ENCODE data around the gene GPC6. TPM values are rescaled to one million over a fixed set of nuclear protein-coding genes. Genes with fewer than 3 reads are reported as not detected.

GPC6 gene
- total RNA-seq, 5 donors from 2014 or later (not counting 1 experiment from before 2014, with no cell fraction given) = 0.03 to 0.18 (median 0.06) TPM; not detected in 2

DNA sequence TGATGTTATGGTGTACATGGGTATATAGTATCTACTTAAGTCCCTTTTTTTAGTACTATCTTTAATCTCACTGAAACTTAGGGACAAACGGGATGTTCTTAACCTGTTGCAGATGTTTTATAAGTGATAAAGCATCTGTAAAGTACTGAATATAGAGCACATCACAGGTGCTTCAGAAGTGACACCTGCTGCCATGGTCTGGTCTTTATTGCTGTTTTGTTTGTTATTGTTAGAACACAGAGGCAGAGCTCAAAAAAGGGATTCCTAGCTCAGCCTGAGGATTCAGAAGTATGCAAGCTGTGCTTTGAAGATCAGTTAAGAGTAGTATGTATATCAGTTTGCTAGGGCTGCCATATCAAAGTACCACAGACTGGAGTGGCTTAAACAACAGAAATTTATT is 1033.4 kb downstream of the GPC6 start:
- no peak for ATAC-seq (replicated peaks in 1 of 4)
- Histone ChIP-seq H3K27ac (ENCODE audit: low read length) (no peak overlapping the region), H3K4me1 (ENCODE audit: control insufficient read depth in 1 of 2, extremely low read depth in 1 of 2, insufficient read depth in 2 of 2, low read length in 2 of 2) (peaks cover 0 to 3% of the 10 kb centered on the region in 2 experiments), H3K27me3 (replicated peaks in 1 of 2; ENCODE audit: control insufficient read depth in 2 of 2, extremely low read depth in 1 of 2, insufficient read depth in 2 of 2, low read length in 1 of 2) (no peaks in the 10 kb centered on the region), H3K4me3 (ENCODE audit: control insufficient read depth in 1 of 2, extremely low read depth in 1 of 2, low read length in 1 of 2) (no peak overlapping the region), H3K36me3 (ENCODE audit: control insufficient read depth in 2 of 2, extremely low read depth in 1 of 2, insufficient read depth in 1 of 2, low read length in 1 of 2) (no peaks in the 10 kb centered on the region), H3K9me3 (no peaks in the 10 kb centered on the region)
- no peak overlapping the region for H3K4me3 Mint-ChIP-seq
- H3K27me3 Mint-ChIP-seq = no peaks in the 10 kb centered on the region
- no peaks in the 10 kb centered on the region for H3K9me3 Mint-ChIP-seq
- POLR2A ChIA-PET = no interaction called here
- H3K36me3 Mint-ChIP-seq = no peaks in the 10 kb centered on the region
- CTCF ChIA-PET = no interaction called here
- peaks cover 10 to 34% (median 11%) of the 10 kb centered on the region in 3 donors for H3K4me1 Mint-ChIP-seq
- no CpG with 5 or more reads among the region's 1 CpG for WGBS (ENCODE audit: insufficient coverage)
- no peak for DNase-seq
- H3K27ac Mint-ChIP-seq = no peak overlapping the region

DNA sequence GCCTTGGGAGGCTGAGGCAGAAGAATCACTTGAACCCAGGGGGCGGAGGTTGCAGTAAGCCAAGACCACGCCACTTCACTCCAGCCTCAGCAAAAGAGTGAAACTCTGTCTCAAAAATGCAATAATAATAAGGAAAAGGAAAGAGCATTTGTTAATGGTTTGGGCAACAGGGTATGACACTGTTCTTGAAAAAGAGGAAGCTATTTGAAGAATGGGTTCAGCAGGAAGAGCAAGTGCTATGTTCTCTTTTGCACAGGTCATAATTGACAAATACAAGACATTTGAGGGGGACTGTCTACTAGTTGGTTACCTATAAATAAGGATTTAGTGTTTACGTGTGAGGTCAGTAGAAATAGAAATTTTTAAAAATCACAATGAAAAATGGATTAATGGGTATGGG is 1034.6 kb downstream of the GPC6 start:
- Histone ChIP-seq H3K27ac (ENCODE audit: low read length) (no peak overlapping the region), H3K9me3 (no peaks in the 10 kb centered on the region), H3K4me3 (ENCODE audit: control insufficient read depth in 1 of 2, extremely low read depth in 1 of 2, low read length in 1 of 2) (no peak overlapping the region), H3K4me1 (ENCODE audit: control insufficient read depth in 1 of 2, extremely low read depth in 1 of 2, insufficient read depth in 2 of 2, low read length in 2 of 2) (peaks cover 0 to 3% of the 10 kb centered on the region in 2 experiments), H3K36me3 (ENCODE audit: control insufficient read depth in 2 of 2, extremely low read depth in 1 of 2, insufficient read depth in 1 of 2, low read length in 1 of 2) (no peaks in the 10 kb centered on the region), H3K27me3 (replicated peaks in 1 of 2; ENCODE audit: control insufficient read depth in 2 of 2, extremely low read depth in 1 of 2, insufficient read depth in 2 of 2, low read length in 1 of 2) (no peaks in the 10 kb centered on the region)
- DNase-seq (no peak), ATAC-seq (replicated peaks in 1 of 4) (no peak)
- Mint-ChIP-seq H3K9me3 (no peaks in the 10 kb centered on the region), H3K4me3 (no peak overlapping the region), H3K27me3 (no peaks in the 10 kb centered on the region), H3K36me3 (no peaks in the 10 kb centered on the region), H3K4me1 (peaks cover 10 to 30% (median 11%) of the 10 kb centered on the region in 3 donors), H3K27ac (no peak overlapping the region)
- CTCF ChIA-PET = no interaction called here
- POLR2A ChIA-PET = no interaction called here
- WGBS (ENCODE audit: insufficient coverage) = 100% methylated on average over 1 of the region's 3 CpGs

- no CpG with 5 or more reads among the region's 3 CpGs for WGBS (ENCODE audit: insufficient coverage)
- Histone ChIP-seq H3K27me3 (replicated peaks in 1 of 2; ENCODE audit: control insufficient read depth in 2 of 2, extremely low read depth in 1 of 2, insufficient read depth in 2 of 2, low read length in 1 of 2) (no peaks in the 10 kb centered on the region), H3K27ac (ENCODE audit: low read length) (no peak overlapping the region), H3K9me3 (no peaks in the 10 kb centered on the region), H3K4me3 (ENCODE audit: control insufficient read depth in 1 of 2, extremely low read depth in 1 of 2, low read length in 1 of 2) (no peak overlapping the region), H3K4me1 (ENCODE audit: control insufficient read depth in 1 of 2, extremely low read depth in 1 of 2, insufficient read depth in 2 of 2, low read length in 2 of 2) (no peaks in the 10 kb centered on the region), H3K36me3 (ENCODE audit: control insufficient read depth in 2 of 2, extremely low read depth in 1 of 2, insufficient read depth in 1 of 2, low read length in 1 of 2) (no peaks in the 10 kb centered on the region)
- POLR2A ChIA-PET = interaction anchor here in 1 of 2 donors (0.6 to 0.7 kb wide), 2 partner anchors 23 to 34 kb away, joined by 4 read pairs; no protein-coding TSS in a partner anchor
- no peaks in the 10 kb centered on the region for H3K27me3 Mint-ChIP-seq
- H3K4me3 Mint-ChIP-seq = no peak overlapping the region
- H3K36me3 Mint-ChIP-seq = no peaks in the 10 kb centered on the region
- ATAC-seq (replicated peaks in 1 of 4) = no peak
- CTCF ChIA-PET = no interaction called here
- peaks cover 0 to 15% (median 0%) of the 10 kb centered on the region in 3 donors for H3K4me1 Mint-ChIP-seq
- no peak overlapping the region for H3K27ac Mint-ChIP-seq
- no peak for DNase-seq
- peaks cover 0 to 4% (median 0%) of the 10 kb centered on the region in 3 donors for H3K9me3 Mint-ChIP-seq
These were observed 1036.4 kb downstream of the GPC6 start for GRCh38 chr13:94263038-94263437.

DNA sequence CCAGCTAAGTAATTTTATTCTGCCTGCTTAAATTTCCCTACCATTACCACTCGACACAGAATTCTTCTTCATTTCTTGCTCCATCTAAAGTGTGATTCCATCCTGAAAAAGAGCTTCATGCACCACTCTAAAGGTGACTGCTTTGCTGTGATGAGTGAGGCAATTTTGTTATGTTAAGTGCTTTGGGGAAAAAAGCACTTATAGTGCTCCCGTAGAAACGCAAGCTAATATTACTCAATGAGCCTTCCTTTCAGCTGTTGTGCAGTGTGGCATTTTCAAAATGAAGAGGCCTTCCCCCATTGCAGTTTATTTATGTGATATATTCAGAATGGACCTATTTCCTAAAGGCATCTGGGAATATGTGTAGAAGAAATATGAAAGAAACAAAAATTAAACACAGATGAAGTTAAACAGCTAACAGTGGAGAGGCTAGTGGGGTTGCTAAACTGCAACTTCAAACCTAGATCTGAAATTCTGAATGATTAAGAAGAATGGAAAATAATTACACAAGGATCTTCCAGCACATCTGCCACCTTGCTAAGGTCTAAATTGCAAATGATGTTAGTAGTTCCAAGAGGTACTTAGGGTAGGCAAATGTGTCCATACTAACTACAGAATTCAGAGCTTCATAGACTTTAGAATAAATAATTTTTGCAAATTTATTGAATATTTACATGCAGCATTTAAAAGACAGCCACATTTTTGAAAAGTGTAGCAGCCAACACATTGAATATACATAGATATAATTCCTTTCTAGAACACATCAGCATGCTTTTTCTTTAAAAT is 1041.2 kb downstream of the GPC6 start:
- no peak for ATAC-seq (replicated peaks in 1 of 4)
- no peak overlapping the region for H3K27ac Mint-ChIP-seq
- no peak overlapping the region for H3K27ac ChIP-seq (ENCODE audit: low read length)

DNA sequence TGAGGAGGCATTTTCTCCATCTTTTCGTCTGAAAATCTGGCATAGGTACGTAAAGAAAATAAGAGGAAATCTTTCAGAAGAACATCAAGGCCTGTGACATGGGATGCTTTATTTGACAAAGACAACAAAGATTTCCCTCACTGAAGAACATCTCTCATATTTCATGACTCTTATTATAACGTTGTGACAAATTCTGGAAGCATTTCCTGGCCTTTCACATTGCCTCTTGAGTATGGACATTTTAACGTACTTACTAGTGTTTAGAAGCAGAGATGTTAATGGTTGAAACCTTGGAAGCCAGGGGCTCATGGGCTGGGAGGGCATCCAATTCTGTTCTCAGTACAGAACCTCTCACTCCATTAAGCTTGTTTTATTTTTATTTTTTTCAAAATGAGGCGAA is 1042.1 kb downstream of the GPC6 start:
- Histone ChIP-seq H3K9me3 (no peaks in the 10 kb centered on the region), H3K4me3 (ENCODE audit: control insufficient read depth in 1 of 2, extremely low read depth in 1 of 2, low read length in 1 of 2) (no peak overlapping the region), H3K4me1 (ENCODE audit: control insufficient read depth in 1 of 2, extremely low read depth in 1 of 2, insufficient read depth in 2 of 2, low read length in 2 of 2) (peaks cover 0 to 3% of the 10 kb centered on the region in 2 experiments), H3K27ac (ENCODE audit: low read length) (no peak overlapping the region), H3K27me3 (replicated peaks in 1 of 2; ENCODE audit: control insufficient read depth in 2 of 2, extremely low read depth in 1 of 2, insufficient read depth in 2 of 2, low read length in 1 of 2) (no peaks in the 10 kb centered on the region), H3K36me3 (ENCODE audit: control insufficient read depth in 2 of 2, extremely low read depth in 1 of 2, insufficient read depth in 1 of 2, low read length in 1 of 2) (no peaks in the 10 kb centered on the region)
- CTCF ChIA-PET = no interaction called here
- H3K27me3 Mint-ChIP-seq = no peaks in the 10 kb centered on the region
- POLR2A ChIA-PET = interaction anchor here in 1 of 2 donors (0.6 kb wide), 1 partner anchor 1112 kb away, joined by 15 read pairs; no protein-coding TSS in a partner anchor
- WGBS (ENCODE audit: insufficient coverage) = no CpG with 5 or more reads among the region's 5 CpGs
- no peak overlapping the region for H3K27ac Mint-ChIP-seq
- no peaks in the 10 kb centered on the region for H3K36me3 Mint-ChIP-seq
- DNase-seq = no peak
- no peak overlapping the region for H3K4me3 Mint-ChIP-seq
- ATAC-seq (replicated peaks in 1 of 4) = no peak
- peaks cover 0 to 4% (median 0%) of the 10 kb centered on the region in 3 donors for H3K9me3 Mint-ChIP-seq
- peaks cover 0 to 5% (median 0%) of the 10 kb centered on the region in 3 donors for H3K4me1 Mint-ChIP-seq

More for the DNA sequence above, 1041.2 kb downstream of the GPC6 start:
- Histone ChIP-seq H3K36me3 (ENCODE audit: control insufficient read depth in 2 of 2, extremely low read depth in 1 of 2, insufficient read depth in 1 of 2, low read length in 1 of 2) (no peaks in the 10 kb centered on the region), H3K9me3 (no peaks in the 10 kb centered on the region), H3K27me3 (replicated peaks in 1 of 2; ENCODE audit: control insufficient read depth in 2 of 2, extremely low read depth in 1 of 2, insufficient read depth in 2 of 2, low read length in 1 of 2) (no peaks in the 10 kb centered on the region), H3K4me1 (ENCODE audit: control insufficient read depth in 1 of 2, extremely low read depth in 1 of 2, insufficient read depth in 2 of 2, low read length in 2 of 2) (peaks cover 0 to 3% of the 10 kb centered on the region in 2 experiments), H3K4me3 (ENCODE audit: control insufficient read depth in 1 of 2, extremely low read depth in 1 of 2, low read length in 1 of 2) (no peak overlapping the region)
- no peak for DNase-seq
- Mint-ChIP-seq H3K36me3 (no peaks in the 10 kb centered on the region), H3K4me1 (peaks cover 0 to 5% (median 0%) of the 10 kb centered on the region in 3 donors), H3K4me3 (no peak overlapping the region), H3K27me3 (no peaks in the 10 kb centered on the region), H3K9me3 (peaks cover 0 to 4% (median 0%) of the 10 kb centered on the region in 3 donors)
- ChIA-PET POLR2A (no interaction called here), CTCF (no interaction called here)
- WGBS (ENCODE audit: insufficient coverage) = no CpG with 5 or more reads among the region's 3 CpGs

- POLR2A ChIA-PET = no interaction called here
- WGBS (ENCODE audit: insufficient coverage) = 90% methylated on average over 4 of the region's 6 CpGs
- H3K27ac Mint-ChIP-seq = no peak overlapping the region
- DNase-seq (no peak), ATAC-seq (replicated peaks in 1 of 4) (no peak)
- H3K27me3 ChIP-seq (replicated peaks in 1 of 2; ENCODE audit: control insufficient read depth in 2 of 2, extremely low read depth in 1 of 2, insufficient read depth in 2 of 2, low read length in 1 of 2) = no peaks in the 10 kb centered on the region
- H3K36me3 Mint-ChIP-seq = no peaks in the 10 kb centered on the region
- peaks cover 0 to 5% (median 0%) of the 10 kb centered on the region in 3 donors for H3K4me1 Mint-ChIP-seq
- CTCF ChIA-PET = interaction anchor here in 1 of 2 donors (0.6 kb wide), 1 partner anchor 75 kb away, joined by 3 read pairs; no protein-coding TSS in a partner anchor
- no peak overlapping the region for H3K4me3 Mint-ChIP-seq
- peaks cover 0 to 3% of the 10 kb centered on the region in 2 experiments for H3K4me1 ChIP-seq (ENCODE audit: control insufficient read depth in 1 of 2, extremely low read depth in 1 of 2, insufficient read depth in 2 of 2, low read length in 2 of 2)
- H3K9me3 Mint-ChIP-seq = peaks cover 0 to 4% (median 0%) of the 10 kb centered on the region in 3 donors
- no peak overlapping the region for H3K4me3 ChIP-seq (ENCODE audit: control insufficient read depth in 1 of 2, extremely low read depth in 1 of 2, low read length in 1 of 2)
- no peaks in the 10 kb centered on the region for H3K36me3 ChIP-seq (ENCODE audit: control insufficient read depth in 2 of 2, extremely low read depth in 1 of 2, insufficient read depth in 1 of 2, low read length in 1 of 2)
- no peaks in the 10 kb centered on the region for H3K9me3 ChIP-seq
- H3K27me3 Mint-ChIP-seq = no peaks in the 10 kb centered on the region
- H3K27ac ChIP-seq (ENCODE audit: low read length) = no peak overlapping the region
These were observed 1043.0 kb downstream of the GPC6 start for GRCh38 chr13:94269557-94269956.

Data from T-cell (primary cell).